Measurements from ENCODE around the gene CNTNAP2. TPM values are rescaled to one million over a fixed set of nuclear protein-coding genes. Genes with fewer than 3 reads are reported as not detected.

CNTNAP2 gene
- total and polyA plus RNA-seq, 7 experiments from 2014 or later, result 0.02 to 0.48 (median 0.24) TPM; not detected in 2

DNA sequence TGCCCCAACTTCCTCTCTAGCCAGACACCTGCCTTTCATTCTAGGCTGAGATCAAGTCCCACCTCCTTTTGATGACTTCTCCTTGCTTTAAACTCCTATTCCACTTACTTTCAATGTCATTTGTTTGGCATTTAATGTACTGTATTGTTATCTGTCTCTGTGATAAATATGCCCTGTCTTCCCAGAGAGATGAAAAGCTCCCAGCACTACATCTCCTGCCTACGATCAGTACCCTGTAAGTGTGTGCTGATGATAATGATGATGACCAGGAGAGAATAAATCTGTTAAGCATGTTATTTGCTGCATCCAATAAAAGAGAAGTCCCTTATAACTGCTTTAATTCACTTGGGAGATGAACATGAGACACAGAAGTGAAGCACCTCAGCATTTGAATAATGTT is 2106.6 kb downstream of the CNTNAP2 start:
- POLR2A ChIA-PET, result no interaction called here
- H3K4me1 Mint-ChIP-seq, result no peaks in the 10 kb centered on the region
- CTCF ChIA-PET, result no interaction called here

GRCh38 chr7:148223738-148224137 is 2107.1 kb downstream of the CNTNAP2 start:
- H3K4me1 Mint-ChIP-seq, result no peaks in the 10 kb centered on the region
- ATAC-seq (no peak), DNase-seq (no peak)
- H3K36me3 Mint-ChIP-seq, result peaks cover 0 to 6% (median 0%) of the 10 kb centered on the region in 5 donors
- Histone ChIP-seq H3K27me3 (ENCODE audit: control insufficient read depth in 2 of 2, insufficient read depth in 2 of 2, low read length in 2 of 2) (no peaks in the 10 kb centered on the region), H3K4me1 (ENCODE audit: control insufficient read depth in 2 of 2, insufficient read depth in 2 of 2, low read length in 2 of 2) (no peaks in the 10 kb centered on the region), H3K9me3 (ENCODE audit: control insufficient read depth in 2 of 3, low read length in 3 of 3) (no peaks in the 10 kb centered on the region), H3K4me3 (ENCODE audit: low read length) (no peak overlapping the region), H3K27ac (ENCODE audit: low read depth, low read length) (no peak overlapping the region), H3K36me3 (ENCODE audit: control insufficient read depth in 2 of 3, insufficient read depth in 3 of 3, low read length in 3 of 3) (no peaks in the 10 kb centered on the region)
- H3K9me3 Mint-ChIP-seq, result peaks cover 0 to 9% (median 5%) of the 10 kb centered on the region in 11 donors
- ChIA-PET POLR2A (no interaction called here), CTCF (no interaction called here)
- H3K4me3 Mint-ChIP-seq, result no peak overlapping the region
- peaks cover 0 to 14% (median 10%) of the 10 kb centered on the region in 5 donors for H3K27me3 Mint-ChIP-seq
- no peak overlapping the region for H3K27ac Mint-ChIP-seq
- intact Hi-C loops (cut with micrococcal nuclease), result no loop called here

More for the DNA sequence above, 2106.6 kb downstream of the CNTNAP2 start:
- Mint-ChIP-seq H3K9me3 (peaks cover 0 to 9% (median 5%) of the 10 kb centered on the region in 11 donors), H3K27me3 (peaks cover 0 to 14% (median 10%) of the 10 kb centered on the region in 5 donors), H3K36me3 (peaks cover 0 to 6% (median 0%) of the 10 kb centered on the region in 5 donors), H3K4me3 (no peak overlapping the region), H3K27ac (no peak overlapping the region)
- H3K9me3 ChIP-seq (ENCODE audit: control insufficient read depth in 2 of 3, low read length in 3 of 3), result no peaks in the 10 kb centered on the region
- H3K27me3 ChIP-seq (ENCODE audit: control insufficient read depth in 2 of 2, insufficient read depth in 2 of 2, low read length in 2 of 2), result no peaks in the 10 kb centered on the region
- H3K4me3 ChIP-seq (ENCODE audit: low read length), result no peak overlapping the region
- DNase-seq (no peak), ATAC-seq (no peak)
- H3K4me1 ChIP-seq (ENCODE audit: control insufficient read depth in 2 of 2, insufficient read depth in 2 of 2, low read length in 2 of 2), result no peaks in the 10 kb centered on the region
- intact Hi-C loops (cut with micrococcal nuclease), result no loop called here
- H3K27ac ChIP-seq (ENCODE audit: low read depth, low read length), result no peak overlapping the region
- H3K36me3 ChIP-seq (ENCODE audit: control insufficient read depth in 2 of 3, insufficient read depth in 3 of 3, low read length in 3 of 3), result no peaks in the 10 kb centered on the region

GRCh38 chr7:148230296-148230695 is 2113.7 kb downstream of the CNTNAP2 start:
- Mint-ChIP-seq H3K9me3 (peaks cover 0 to 2% (median 0%) of the 10 kb centered on the region in 11 donors), H3K36me3 (no peaks in the 10 kb centered on the region), H3K27ac (no peak overlapping the region), H3K4me1 (no peaks in the 10 kb centered on the region), H3K27me3 (peaks cover 0 to 14% (median 10%) of the 10 kb centered on the region in 5 donors), H3K4me3 (no peak overlapping the region)
- Histone ChIP-seq H3K27ac (ENCODE audit: low read depth, low read length) (no peak overlapping the region), H3K4me1 (ENCODE audit: control insufficient read depth in 2 of 2, insufficient read depth in 2 of 2, low read length in 2 of 2) (no peaks in the 10 kb centered on the region), H3K9me3 (ENCODE audit: control insufficient read depth in 2 of 3, low read length in 3 of 3) (no peaks in the 10 kb centered on the region), H3K4me3 (ENCODE audit: low read length) (no peak overlapping the region), H3K36me3 (ENCODE audit: control insufficient read depth in 2 of 3, insufficient read depth in 3 of 3, low read length in 3 of 3) (no peaks in the 10 kb centered on the region), H3K27me3 (ENCODE audit: control insufficient read depth in 2 of 2, insufficient read depth in 2 of 2, low read length in 2 of 2) (no peaks in the 10 kb centered on the region)
- ATAC-seq, result no peak
- intact Hi-C loops (cut with micrococcal nuclease), result no loop called here
- POLR2A ChIA-PET, result no interaction called here
- no peak for DNase-seq
- CTCF ChIA-PET, result no interaction called here

DNA sequence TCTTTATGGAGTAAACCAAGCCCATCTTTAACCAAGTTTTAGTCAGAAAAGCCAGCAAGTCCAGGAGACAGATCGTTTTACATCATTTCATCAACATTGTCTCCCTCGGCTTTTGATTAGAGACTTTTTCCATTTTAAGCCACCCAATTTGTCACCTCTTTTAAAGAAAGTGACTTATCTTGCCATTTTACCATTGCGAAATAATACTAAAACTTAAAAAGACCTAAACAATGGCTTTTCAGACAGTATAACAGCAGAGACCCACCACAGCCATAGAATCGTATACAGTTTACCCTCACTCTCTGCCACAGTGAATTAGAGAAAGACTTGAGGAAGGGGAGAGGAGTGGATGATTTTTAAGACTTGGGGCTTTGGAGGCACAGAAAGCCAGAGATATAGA is 2114.3 kb downstream of the CNTNAP2 start:
- ChIA-PET CTCF (no interaction called here), POLR2A (no interaction called here)
- Histone ChIP-seq H3K27ac (ENCODE audit: low read depth, low read length) (no peak overlapping the region), H3K4me1 (ENCODE audit: control insufficient read depth in 2 of 2, insufficient read depth in 2 of 2, low read length in 2 of 2) (no peaks in the 10 kb centered on the region), H3K27me3 (ENCODE audit: control insufficient read depth in 2 of 2, insufficient read depth in 2 of 2, low read length in 2 of 2) (no peaks in the 10 kb centered on the region), H3K9me3 (ENCODE audit: control insufficient read depth in 2 of 3, low read length in 3 of 3) (no peaks in the 10 kb centered on the region), H3K4me3 (ENCODE audit: low read length) (no peak overlapping the region), H3K36me3 (ENCODE audit: control insufficient read depth in 2 of 3, insufficient read depth in 3 of 3, low read length in 3 of 3) (no peaks in the 10 kb centered on the region)
- DNase-seq, result no peak
- Mint-ChIP-seq H3K9me3 (peaks cover 0 to 2% (median 0%) of the 10 kb centered on the region in 11 donors), H3K4me1 (no peaks in the 10 kb centered on the region), H3K27me3 (peaks cover 0 to 14% (median 10%) of the 10 kb centered on the region in 5 donors), H3K36me3 (no peaks in the 10 kb centered on the region), H3K4me3 (no peak overlapping the region), H3K27ac (no peak overlapping the region)
- no peak for ATAC-seq
- intact Hi-C loops (cut with micrococcal nuclease), result no loop called here

DNA sequence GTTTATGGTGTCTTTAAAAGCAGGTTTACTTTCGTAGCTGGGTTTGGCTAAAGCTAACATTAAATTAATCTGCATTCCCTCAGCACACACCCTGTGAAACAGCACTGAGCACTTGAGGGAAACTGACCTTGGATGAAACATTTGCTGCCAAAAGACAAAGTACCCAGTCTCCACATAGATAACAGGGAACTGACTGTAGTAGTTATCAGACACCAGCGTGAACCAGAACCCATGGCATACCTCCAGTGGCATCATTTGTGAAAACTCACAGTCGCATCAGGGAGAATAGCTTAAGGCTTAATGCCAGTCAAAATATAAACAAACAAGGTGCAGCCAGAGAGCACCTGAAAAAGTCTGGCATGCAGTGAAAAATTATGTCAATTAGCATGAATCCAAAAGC is 2116.2 kb downstream of the CNTNAP2 start:
- H3K4me3 Mint-ChIP-seq, result no peak overlapping the region
- no peaks in the 10 kb centered on the region for H3K4me1 ChIP-seq (ENCODE audit: control insufficient read depth in 2 of 2, insufficient read depth in 2 of 2, low read length in 2 of 2)
- no peak for ATAC-seq
- ChIA-PET CTCF (no interaction called here), POLR2A (no interaction called here)
- no peaks in the 10 kb centered on the region for H3K27me3 ChIP-seq (ENCODE audit: control insufficient read depth in 2 of 2, insufficient read depth in 2 of 2, low read length in 2 of 2)
- H3K9me3 ChIP-seq (ENCODE audit: control insufficient read depth in 2 of 3, low read length in 3 of 3), result no peaks in the 10 kb centered on the region
- intact Hi-C loops (cut with micrococcal nuclease), result no loop called here
- peaks cover 0 to 7% (median 5%) of the 10 kb centered on the region in 5 donors for H3K27me3 Mint-ChIP-seq
- no peaks in the 10 kb centered on the region for H3K36me3 Mint-ChIP-seq
- no peak overlapping the region for H3K27ac ChIP-seq (ENCODE audit: low read depth, low read length)
- no peak for DNase-seq
- no peaks in the 10 kb centered on the region for H3K4me1 Mint-ChIP-seq
- peaks cover 0 to 2% (median 0%) of the 10 kb centered on the region in 11 donors for H3K9me3 Mint-ChIP-seq
- H3K27ac Mint-ChIP-seq, result no peak overlapping the region
- no peaks in the 10 kb centered on the region for H3K36me3 ChIP-seq (ENCODE audit: control insufficient read depth in 2 of 3, insufficient read depth in 3 of 3, low read length in 3 of 3)
- no peak overlapping the region for H3K4me3 ChIP-seq (ENCODE audit: low read length)

- H3K36me3 Mint-ChIP-seq, result no peaks in the 10 kb centered on the region
- no peak for ATAC-seq
- H3K4me3 Mint-ChIP-seq, result no peak overlapping the region
- no peaks in the 10 kb centered on the region for H3K4me1 Mint-ChIP-seq
- POLR2A ChIA-PET, result no interaction called here
- Histone ChIP-seq H3K4me3 (ENCODE audit: low read length) (no peak overlapping the region), H3K27me3 (ENCODE audit: control insufficient read depth in 2 of 2, insufficient read depth in 2 of 2, low read length in 2 of 2) (no peaks in the 10 kb centered on the region), H3K9me3 (ENCODE audit: control insufficient read depth in 2 of 3, low read length in 3 of 3) (no peaks in the 10 kb centered on the region), H3K36me3 (ENCODE audit: control insufficient read depth in 2 of 3, insufficient read depth in 3 of 3, low read length in 3 of 3) (no peaks in the 10 kb centered on the region), H3K4me1 (ENCODE audit: control insufficient read depth in 2 of 2, insufficient read depth in 2 of 2, low read length in 2 of 2) (no peaks in the 10 kb centered on the region), H3K27ac (ENCODE audit: low read depth, low read length) (no peak overlapping the region)
- no peak overlapping the region for H3K27ac Mint-ChIP-seq
- CTCF ChIA-PET, result no interaction called here
- DNase-seq, result no peak
- intact Hi-C loops (cut with micrococcal nuclease), result no loop called here
- peaks cover 0 to 2% (median 0%) of the 10 kb centered on the region in 11 donors for H3K9me3 Mint-ChIP-seq
- peaks cover 0 to 13% (median 7%) of the 10 kb centered on the region in 5 donors for H3K27me3 Mint-ChIP-seq
Observed at GRCh38 chr7:148234715-148235114, 2118.1 kb downstream of the CNTNAP2 start.

DNA sequence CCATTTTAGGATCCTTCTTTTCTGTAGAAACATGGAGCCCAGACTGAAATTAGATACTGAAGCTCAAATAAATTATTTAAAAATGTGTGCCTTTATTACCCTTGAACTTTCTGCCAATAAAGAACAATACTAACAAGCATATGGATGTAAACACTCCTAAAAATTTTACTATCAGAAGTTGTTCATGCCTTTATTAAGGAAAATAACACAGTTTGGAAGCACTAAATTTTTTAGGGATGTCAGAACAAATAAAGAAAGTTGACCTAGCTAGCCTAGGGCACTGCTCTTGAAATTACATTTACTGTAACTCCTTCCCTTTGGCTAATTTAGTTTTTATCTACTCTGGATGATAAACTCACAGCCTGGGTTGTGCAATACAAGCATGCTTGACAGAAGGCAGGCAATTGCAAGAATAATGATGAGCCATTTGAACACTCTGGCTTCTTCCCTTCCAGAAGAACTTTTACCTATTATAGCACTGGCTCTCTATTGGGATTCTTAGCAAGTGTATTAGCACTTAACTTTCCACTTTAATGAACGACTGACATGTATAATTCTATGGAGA is 2122.2 kb downstream of the CNTNAP2 start:
- intact Hi-C loops (cut with micrococcal nuclease), result no loop called here
- H3K9me3 ChIP-seq (ENCODE audit: control insufficient read depth in 2 of 3, low read length in 3 of 3), result no peaks in the 10 kb centered on the region
- ATAC-seq (no peak), DNase-seq (no peak)
- Mint-ChIP-seq H3K36me3 (no peaks in the 10 kb centered on the region), H3K27ac (no peak overlapping the region), H3K9me3 (peaks cover 0 to 2% (median 0%) of the 10 kb centered on the region in 11 donors), H3K4me1 (peaks cover 0 to 7% (median 5%) of the 10 kb centered on the region in 7 donors), H3K27me3 (peaks cover 25 to 37% (median 32%) of the 10 kb centered on the region in 5 donors), H3K4me3 (no peak overlapping the region)
- POLR2A ChIA-PET, result no interaction called here
- no peaks in the 10 kb centered on the region for H3K36me3 ChIP-seq (ENCODE audit: control insufficient read depth in 2 of 3, insufficient read depth in 3 of 3, low read length in 3 of 3)
- no peak overlapping the region for H3K27ac ChIP-seq (ENCODE audit: low read depth, low read length)
- H3K4me1 ChIP-seq (ENCODE audit: control insufficient read depth in 2 of 2, insufficient read depth in 2 of 2, low read length in 2 of 2), result no peaks in the 10 kb centered on the region
- H3K27me3 ChIP-seq (ENCODE audit: control insufficient read depth in 2 of 2, insufficient read depth in 2 of 2, low read length in 2 of 2), result no peaks in the 10 kb centered on the region
- H3K4me3 ChIP-seq (ENCODE audit: low read length), result no peak overlapping the region
- CTCF ChIA-PET, result no interaction called here
